Sigmoid colon (tissue), 4 donors: Measurements from ENCODE around the gene PET117.

Source experiments
- POLR2A ChIP-seq, 2 donors: fragments of 450-650 bp; IDR thresholded peaks; one replicate each; pipeline ENCODE4 v1.6.1; 2016; ENCODE audit warnings: antibody characterized with exemption in 2 of 2, mild to moderate bottlenecking in 2 of 2, moderate library complexity in 2 of 2
- POLR2AphosphoS5 ChIP-seq, 4 donors: sonication (generic); formaldehyde crosslinking; IDR thresholded peaks; one replicate each; pipeline ENCODE4 v1.6.1; 2017; ENCODE audit warnings: antibody characterized with exemption in 4 of 4

DNA sequence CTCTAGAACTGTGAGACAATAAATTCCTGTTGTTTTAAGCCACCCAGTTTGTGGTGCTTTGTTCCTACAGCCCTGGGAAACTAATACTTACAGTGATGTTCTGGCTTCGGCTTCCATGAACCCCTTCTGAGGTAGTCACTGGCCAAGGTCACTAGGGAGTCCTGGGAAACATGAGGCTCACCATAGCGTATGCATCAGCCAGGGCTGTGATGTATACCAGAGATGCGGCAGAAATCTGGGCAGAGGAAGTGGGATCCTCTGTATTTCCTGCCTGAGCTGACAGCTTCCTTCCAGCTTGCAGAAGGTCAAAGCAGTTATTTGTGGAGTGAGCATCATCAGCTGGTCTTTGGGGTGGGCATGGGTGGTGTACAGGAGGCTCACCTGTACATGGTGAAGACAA lies 27.9 kb downstream of the PET117 start:
- TF ChIP-seq POLR2AphosphoS5 (IDR thresholded peaks at IDR 0.05): no peak
- TF ChIP-seq POLR2A (IDR thresholded peaks at IDR 0.05): no peak
